Sigmoid colon (tissue), 7 donors: ENCODE measurements around the gene TTN. TPM values are rescaled to one million over a fixed set of nuclear protein-coding genes. Genes with fewer than 3 reads are reported as not detected.

Source experiments
- DNase-seq: peaks from one replicate; pipeline ENCODE4 v3.0.0-alpha.2; 2019
- H3K27ac ChIP-seq, 4 donors: fragments of 200-600 bp; sonication (generic); one replicate each; pipeline ENCODE4 v1.5.1; 2016 to 2019; ENCODE audit warnings: mild to moderate bottlenecking in 1 of 4
- H3K27me3 ChIP-seq, 3 donors: fragments of 200-600 bp; sonication (generic); one replicate each; pipeline ENCODE4 v1.5.1; 2019; ENCODE audit warnings: mild to moderate bottlenecking in 1 of 3
- H3K36me3 ChIP-seq, 4 donors: fragments of 200-600 bp; sonication (generic); one replicate each; pipeline ENCODE4 v1.5.1; 2016 to 2019
- H3K4me1 ChIP-seq, 4 donors: fragments of 200-600 bp; sonication (generic); one replicate each; pipeline ENCODE4 v1.5.1; 2017 to 2019
- H3K4me3 ChIP-seq, 4 donors: fragments of 200-600 bp; sonication (generic); one replicate each; pipeline ENCODE4 v1.5.1; 2017 to 2019; ENCODE audit warnings: mild to moderate bottlenecking in 2 of 4, moderate library complexity in 1 of 4
- H3K9me3 ChIP-seq, 4 donors: fragments of 200-600 bp in 3 of 4; sonication (generic) in 3 of 4; one replicate each; pipeline versions ENCODE4 v1.5.1 to v1.6.1; 2013 to 2019
- EP300 ChIP-seq, 4 donors: sonication (generic); formaldehyde crosslinking; IDR thresholded peaks; one replicate each; pipeline ENCODE4 v1.6.1; 2017; ENCODE audit warnings: antibody characterized with exemption in 4 of 4
- POLR2A ChIP-seq, 2 donors: fragments of 450-650 bp; IDR thresholded peaks; one replicate each; pipeline ENCODE4 v1.6.1; 2016; ENCODE audit warnings: antibody characterized with exemption in 2 of 2, mild to moderate bottlenecking in 2 of 2, moderate library complexity in 2 of 2
- POLR2AphosphoS5 ChIP-seq, 4 donors: sonication (generic); formaldehyde crosslinking; IDR thresholded peaks; one replicate each; pipeline ENCODE4 v1.6.1; 2017; ENCODE audit warnings: antibody characterized with exemption in 4 of 4
- WGBS, 2 donors: extraction: QIAGEN DNeasy Blood & Tissue Kit; methylation state at CpG; one replicate each; pipeline ENCODE4 v1.1.7; 2013; 5-methylcytosine and 5-hydroxymethylcytosine counted together
- intact Hi-C: fragments of 100-400 bp; cut with DNase I; formaldehyde crosslinking; loops from one replicate; pipeline ENCODE4 v1.15.1; 2023
- polyA plus RNA-seq, 3 donors: library from polyadenylated mRNA; stranded (reverse); fragments of 200-250 nt; gene quantifications; one replicate each; pipeline ENCODE4 v1.2.3, GENCODE V29; 2013
- total RNA-seq, 4 donors: library from RNA; depleted of rRNA; stranded (reverse); fragments of >200 nt; gene quantifications; one replicate each; pipeline ENCODE4 v1.1.0, GENCODE V29; 2016
- TF ChIP-seq, protein P1 (sequence below), 4 experiments: fragments of 450-650 bp in 3 of 4; fragments of 200-600 bp in 1 of 4; IDR thresholded peaks; one replicate each; pipeline ENCODE4 v1.5.1; 2016 to 2019; ENCODE audit warnings: antibody characterized with exemption in 4 of 4, mild to moderate bottlenecking in 3 of 4, moderate library complexity in 2 of 4
- donor health status: healthy with polysubstance abuse.
- donor health status: Bipolar disorder and iron deficiency.
- donor health status: healthy.

The TTN gene
- total and polyA plus RNA-seq, 7 donors = under 0.01 to 20.2 (median 6.7) TPM

DNA sequence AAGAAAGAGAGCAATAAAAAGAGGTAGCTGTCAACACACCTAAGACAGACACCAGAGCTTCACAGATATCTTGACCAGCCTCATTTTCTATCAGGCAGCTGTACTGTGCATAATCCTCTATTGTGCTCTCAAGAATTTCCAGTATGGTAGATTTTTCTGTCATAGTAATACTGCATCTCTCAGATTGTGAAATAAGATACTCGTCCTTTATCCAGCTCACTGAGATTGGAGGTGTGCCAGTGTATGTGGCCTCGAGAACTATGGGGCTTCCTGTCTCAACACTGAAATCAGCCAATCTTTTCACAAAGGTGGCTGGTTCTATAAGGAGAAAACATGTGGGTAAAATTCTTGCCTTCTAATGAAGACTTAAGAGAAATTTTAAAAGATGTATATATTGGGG lies 88.9 kb downstream of the TTN start:
- WGBS, 2 donors = 47 to 70% methylated on average over 2 of the region's 2 CpGs
- TF ChIP-seq POLR2AphosphoS5 (IDR thresholded peaks at IDR 0.05) (no peak), POLR2A (IDR thresholded peaks at IDR 0.05) (no peak), EP300 (IDR thresholded peaks at IDR 0.05) (no peak)
- TF ChIP-seq, protein P1, sequence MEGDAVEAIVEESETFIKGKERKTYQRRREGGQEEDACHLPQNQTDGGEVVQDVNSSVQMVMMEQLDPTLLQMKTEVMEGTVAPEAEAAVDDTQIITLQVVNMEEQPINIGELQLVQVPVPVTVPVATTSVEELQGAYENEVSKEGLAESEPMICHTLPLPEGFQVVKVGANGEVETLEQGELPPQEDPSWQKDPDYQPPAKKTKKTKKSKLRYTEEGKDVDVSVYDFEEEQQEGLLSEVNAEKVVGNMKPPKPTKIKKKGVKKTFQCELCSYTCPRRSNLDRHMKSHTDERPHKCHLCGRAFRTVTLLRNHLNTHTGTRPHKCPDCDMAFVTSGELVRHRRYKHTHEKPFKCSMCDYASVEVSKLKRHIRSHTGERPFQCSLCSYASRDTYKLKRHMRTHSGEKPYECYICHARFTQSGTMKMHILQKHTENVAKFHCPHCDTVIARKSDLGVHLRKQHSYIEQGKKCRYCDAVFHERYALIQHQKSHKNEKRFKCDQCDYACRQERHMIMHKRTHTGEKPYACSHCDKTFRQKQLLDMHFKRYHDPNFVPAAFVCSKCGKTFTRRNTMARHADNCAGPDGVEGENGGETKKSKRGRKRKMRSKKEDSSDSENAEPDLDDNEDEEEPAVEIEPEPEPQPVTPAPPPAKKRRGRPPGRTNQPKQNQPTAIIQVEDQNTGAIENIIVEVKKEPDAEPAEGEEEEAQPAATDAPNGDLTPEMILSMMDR (IDR thresholded peaks at IDR 0.05) = no peak
- intact Hi-C loops = no loop called here

DNA sequence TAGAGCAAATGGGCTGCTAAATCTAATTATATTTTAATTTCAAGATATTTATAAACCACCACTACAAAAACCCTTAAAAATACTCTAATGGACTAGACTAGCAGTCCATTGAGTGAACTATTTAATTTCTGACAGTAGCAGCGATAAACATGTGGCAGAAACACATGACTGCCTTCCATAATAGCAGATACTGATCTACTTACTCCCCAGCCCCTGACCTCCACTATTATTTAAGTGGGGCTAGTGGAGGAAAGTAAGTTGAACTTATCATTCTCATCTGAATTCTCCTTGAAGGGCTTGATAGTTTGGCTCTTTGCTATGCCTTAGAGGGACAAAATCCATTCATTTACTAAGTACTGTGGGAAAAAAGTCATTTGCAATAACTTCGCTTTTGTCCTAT lies 90.8 kb downstream of the TTN start:
- H3K4me3 ChIP-seq = no peak overlapping the region
- no peaks in the 10 kb centered on the region for H3K36me3 ChIP-seq
- no peak for TF ChIP-seq POLR2AphosphoS5 (IDR thresholded peaks at IDR 0.05)
- TF ChIP-seq, protein P1 (IDR thresholded peaks at IDR 0.05) = no peak
- no peak for DNase-seq
- no peaks in the 10 kb centered on the region for H3K4me1 ChIP-seq
- no peaks in the 10 kb centered on the region for H3K9me3 ChIP-seq
- intact Hi-C loops = no loop called here
- H3K27ac ChIP-seq = no peak overlapping the region
- WGBS, 2 donors = 87 to 96% methylated on average over 2 of the region's 2 CpGs
- no peaks in the 10 kb centered on the region for H3K27me3 ChIP-seq

More for the DNA sequence above, 88.9 kb downstream of the TTN start:
- H3K27me3 ChIP-seq = no peaks in the 10 kb centered on the region
- H3K4me1 ChIP-seq = no peaks in the 10 kb centered on the region
- H3K4me3 ChIP-seq = no peak overlapping the region
- H3K36me3 ChIP-seq = no peaks in the 10 kb centered on the region
- no peak for DNase-seq
- peaks cover 0 to under 1% (median 0%) of the 10 kb centered on the region in 4 donors for H3K9me3 ChIP-seq
- H3K27ac ChIP-seq = no peak overlapping the region

DNA sequence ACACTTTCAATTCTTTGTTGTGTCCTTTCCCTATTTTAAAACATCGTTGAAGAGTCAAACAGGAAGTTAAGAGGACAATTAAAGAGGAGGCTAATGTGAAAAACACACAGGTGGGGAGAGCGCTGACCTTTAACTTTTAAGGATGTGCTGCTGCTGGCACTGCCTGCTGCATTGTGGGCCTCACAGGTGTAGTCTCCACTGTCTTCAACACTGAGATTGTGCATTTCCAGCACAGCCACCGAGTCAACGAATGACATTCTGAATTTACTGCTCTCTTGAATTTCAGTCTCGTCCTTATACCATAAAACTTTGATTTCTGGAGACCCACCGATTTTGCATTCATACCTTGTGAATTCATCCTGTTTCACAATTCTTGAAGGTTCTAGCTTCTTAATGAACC lies 91.9 kb downstream of the TTN start:
- no peaks in the 10 kb centered on the region for H3K4me1 ChIP-seq
- no peaks in the 10 kb centered on the region for H3K27me3 ChIP-seq
- TF ChIP-seq EP300 (IDR thresholded peaks at IDR 0.05) = no peak
- 78 to 85% methylated on average over 6 of the region's 6 CpGs for WGBS, 2 donors
- intact Hi-C loops = no loop called here
- no peak overlapping the region for H3K4me3 ChIP-seq
- H3K27ac ChIP-seq = no peak overlapping the region
- no peaks in the 10 kb centered on the region for H3K36me3 ChIP-seq
- no peaks in the 10 kb centered on the region for H3K9me3 ChIP-seq
- DNase-seq = no peak

DNA sequence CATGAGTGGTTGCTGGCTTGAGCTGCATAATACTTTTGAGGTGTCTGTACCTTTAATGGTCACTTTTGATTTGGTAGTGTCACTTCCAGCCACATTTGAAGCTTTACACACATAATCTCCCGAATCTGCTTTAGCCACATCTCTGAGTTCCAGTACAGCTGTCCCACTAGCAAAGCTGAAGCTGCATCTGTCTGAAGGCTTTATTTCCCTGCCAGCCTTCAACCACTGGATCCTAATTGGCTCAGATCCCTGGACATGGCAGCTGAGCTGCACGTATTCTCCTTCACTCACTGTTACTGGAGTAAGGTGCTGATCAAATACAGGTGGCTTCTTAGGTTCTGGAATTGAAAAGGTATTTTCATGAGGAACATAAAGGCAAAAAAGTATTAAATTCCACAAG lies 99.7 kb downstream of the TTN start:
- no peaks in the 10 kb centered on the region for H3K36me3 ChIP-seq
- intact Hi-C loops = no loop called here

DNA sequence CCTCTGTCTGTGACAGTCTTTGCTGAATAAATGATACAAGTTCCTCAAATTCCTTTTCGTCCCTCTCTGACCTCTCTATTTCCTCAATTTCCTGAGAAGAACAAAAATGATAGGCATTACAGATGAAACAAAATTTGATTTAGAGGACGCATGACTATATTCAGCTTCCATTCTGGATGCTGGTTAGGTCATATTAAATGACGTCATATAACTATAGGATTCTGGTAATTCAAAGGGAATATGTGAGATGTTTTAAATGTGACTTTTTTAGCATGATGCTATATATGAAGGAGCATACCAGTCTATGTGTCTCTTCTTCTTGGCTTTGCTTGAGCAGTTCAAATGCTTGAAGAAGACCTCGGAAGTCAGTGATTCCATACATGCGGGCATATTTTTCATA lies 102.3 kb downstream of the TTN start:
- Histone ChIP-seq H3K27me3 (no peaks in the 10 kb centered on the region), H3K36me3 (no peaks in the 10 kb centered on the region), H3K9me3 (no peaks in the 10 kb centered on the region), H3K4me1 (no peaks in the 10 kb centered on the region), H3K4me3 (no peak overlapping the region), H3K27ac (no peak overlapping the region)
- DNase-seq = no peak
- WGBS, 2 donors = 89 to 94% methylated on average over 5 of the region's 5 CpGs
- TF ChIP-seq POLR2AphosphoS5 (IDR thresholded peaks at IDR 0.05) (no peak), POLR2A (IDR thresholded peaks at IDR 0.05) (no peak), EP300 (IDR thresholded peaks at IDR 0.05) (no peak)
- TF ChIP-seq, protein P1 (IDR thresholded peaks at IDR 0.05) = no peak
- intact Hi-C loops = no loop called here

More for the DNA sequence above, 99.7 kb downstream of the TTN start:
- no peak for DNase-seq
- TF ChIP-seq EP300 (IDR thresholded peaks at IDR 0.05) = no peak
- no peak for TF ChIP-seq POLR2A (IDR thresholded peaks at IDR 0.05)
- TF ChIP-seq, protein P1 (IDR thresholded peaks at IDR 0.05) = no peak
- TF ChIP-seq POLR2AphosphoS5 (IDR thresholded peaks at IDR 0.05) = no peak
- H3K27me3 ChIP-seq = no peaks in the 10 kb centered on the region
- H3K4me1 ChIP-seq = no peaks in the 10 kb centered on the region
- H3K9me3 ChIP-seq = no peaks in the 10 kb centered on the region
- 53 to 80% methylated on average over 2 of the region's 2 CpGs for WGBS, 2 donors
- no peak overlapping the region for H3K4me3 ChIP-seq
- H3K27ac ChIP-seq = no peak overlapping the region
